Measurements from ENCODE around the gene ATP11A. TPM values are rescaled to one million over a fixed set of nuclear protein-coding genes. Genes with fewer than 3 reads are reported as not detected.
"Not testable (repeated sequence)": the region's sequence is repeated elsewhere in the genome, so short reads cannot be mapped to it uniquely, and the experiment has no call there.

Gene ATP11A
- total RNA-seq, 2 experiments from 2014 or later, result 42.1 to 50.7 TPM

- ATAC-seq (no peak), DNase-seq (no peak)
- no peak overlapping the region for H3K4me3 Mint-ChIP-seq
- H3K27me3 Mint-ChIP-seq, result no peaks in the 10 kb centered on the region
- intact Hi-C loops (cut with DNase I, micrococcal nuclease), result no loop called here
- H3K4me1 Mint-ChIP-seq, result no peaks in the 10 kb centered on the region
- CTCF ChIA-PET, result interaction anchor here (0.8 to 1.1 kb wide), 2 partner anchors 135 to 227 kb away, joined by 3 to 4 read pairs; no protein-coding TSS in a partner anchor
- POLR2A ChIA-PET, result no interaction called here
- H3K27ac Mint-ChIP-seq, result no peak overlapping the region
- peaks cover 39% of the 10 kb centered on the region for H3K36me3 Mint-ChIP-seq (ENCODE audit: low read depth)
- H3K9me3 Mint-ChIP-seq (ENCODE audit: low read depth), result no peaks in the 10 kb centered on the region
These were observed 177.5 kb downstream of the ATP11A start for GRCh38 chr13:112867301-112867711.

DNA sequence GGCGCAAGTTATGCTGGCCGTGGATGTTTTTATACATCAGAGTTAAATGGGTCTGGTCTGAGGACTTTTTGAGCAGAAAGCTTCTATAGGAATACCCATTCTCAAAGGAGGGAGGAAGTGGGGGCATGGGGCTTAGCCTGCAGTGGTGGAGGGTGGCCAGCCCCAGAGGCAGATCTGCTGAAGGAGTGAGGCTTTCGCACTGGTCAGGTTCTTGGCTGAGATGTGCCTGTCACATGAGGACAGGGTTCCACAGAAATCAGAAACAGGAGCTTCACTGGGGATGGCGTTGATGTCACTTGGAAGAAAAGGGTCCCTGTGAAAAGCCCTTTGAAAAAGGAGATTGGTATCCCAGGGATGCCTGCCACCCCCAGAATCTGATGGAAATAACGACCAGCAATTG is 178.5 kb downstream of the ATP11A start:
- Mint-ChIP-seq H3K4me3 (no peak overlapping the region), H3K9me3 (ENCODE audit: low read depth) (no peaks in the 10 kb centered on the region), H3K36me3 (ENCODE audit: low read depth) (peaks cover 38% of the 10 kb centered on the region), H3K27ac (no peak overlapping the region), H3K4me1 (peaks cover 8% of the 10 kb centered on the region), H3K27me3 (no peaks in the 10 kb centered on the region)
- CTCF ChIA-PET, result no interaction called here
- POLR2A ChIA-PET, result no interaction called here
- intact Hi-C loops (cut with DNase I, micrococcal nuclease), result no loop called here
- ATAC-seq, result no peak
- no peak for DNase-seq

DNA sequence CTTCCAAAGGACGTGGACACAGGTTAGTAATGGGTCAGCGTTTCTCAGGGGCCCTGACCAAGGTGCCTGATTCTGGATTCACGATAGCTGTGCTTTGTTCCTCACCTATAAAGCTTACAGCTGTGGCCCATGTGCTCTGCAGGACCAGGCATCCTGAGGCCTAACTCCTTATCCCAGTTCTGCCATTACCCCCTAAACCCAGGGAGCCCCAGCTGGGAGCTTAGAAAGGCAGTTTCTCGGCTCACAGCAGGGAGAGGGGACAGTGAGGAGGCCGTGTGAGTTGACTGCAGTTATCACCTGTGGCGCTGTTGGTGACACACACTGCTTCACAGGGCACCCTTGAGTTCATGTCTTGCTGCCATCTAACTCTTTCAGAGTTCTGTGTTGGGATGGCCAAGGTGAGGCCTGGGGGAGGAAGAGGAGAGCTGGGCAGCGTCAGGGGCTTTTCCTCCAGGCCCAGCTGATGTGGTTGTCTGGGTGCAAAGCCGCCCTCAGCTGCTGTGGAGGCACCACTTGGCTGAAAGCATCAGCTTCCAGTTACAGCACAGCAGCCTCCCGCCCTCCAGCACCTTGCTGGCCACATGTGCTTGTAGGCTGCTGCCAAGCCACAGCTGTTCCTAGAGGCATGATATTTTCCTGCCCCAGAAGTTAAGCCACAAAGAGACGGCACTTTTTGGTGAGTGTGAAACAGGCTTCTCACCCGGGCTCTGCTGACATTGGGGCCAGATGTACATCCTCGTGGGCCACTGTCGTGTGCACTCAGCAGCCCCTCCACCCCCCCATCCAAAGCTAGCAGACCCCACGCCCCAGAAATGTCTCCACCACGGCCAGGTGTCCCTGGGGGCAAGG is 179.6 kb downstream of the ATP11A start:
- H3K36me3 Mint-ChIP-seq (ENCODE audit: low read depth), result peaks cover 44% of the 10 kb centered on the region
- H3K4me3 Mint-ChIP-seq, result no peak overlapping the region
- CTCF ChIA-PET, result interaction anchor here (0.6 kb wide), 2 partner anchors 26 to 694 kb away, joined by 3 read pairs; no protein-coding TSS in a partner anchor
- no peaks in the 10 kb centered on the region for H3K27me3 Mint-ChIP-seq
- DNase-seq, result no peak
- H3K4me1 Mint-ChIP-seq, result peaks cover 16% of the 10 kb centered on the region
- intact Hi-C loops (cut with DNase I, micrococcal nuclease), result no loop called here
- ATAC-seq, result no peak
- H3K27ac Mint-ChIP-seq, result no peak overlapping the region
- POLR2A ChIA-PET, result no interaction called here
- H3K9me3 Mint-ChIP-seq (ENCODE audit: low read depth), result no peaks in the 10 kb centered on the region

DNA sequence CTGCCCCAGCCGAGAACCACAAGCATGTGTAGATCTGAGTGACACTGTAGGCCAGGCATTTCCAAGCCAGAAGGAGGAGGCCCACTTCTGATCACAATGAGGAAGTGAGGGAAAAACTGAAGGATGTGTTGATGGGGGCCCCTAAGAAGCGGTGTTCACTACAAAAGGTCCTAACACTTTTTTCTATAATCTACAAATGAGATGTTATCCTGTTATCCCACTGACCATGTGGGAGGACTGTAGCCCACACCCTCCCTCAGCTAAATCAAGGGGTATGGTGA is 180.2 kb downstream of the ATP11A start:
- Mint-ChIP-seq H3K4me1 (peaks cover 16% of the 10 kb centered on the region), H3K36me3 (ENCODE audit: low read depth) (peaks cover 46% of the 10 kb centered on the region), H3K27me3 (no peaks in the 10 kb centered on the region), H3K4me3 (no peak overlapping the region), H3K27ac (no peak overlapping the region), H3K9me3 (ENCODE audit: low read depth) (no peaks in the 10 kb centered on the region)
- DNase-seq (no peak), ATAC-seq (no peak)
- ChIA-PET POLR2A (no interaction called here), CTCF (no interaction called here)
- intact Hi-C loops (cut with DNase I, micrococcal nuclease), result no loop called here

- Mint-ChIP-seq H3K27me3 (no peaks in the 10 kb centered on the region), H3K9me3 (ENCODE audit: low read depth) (no peaks in the 10 kb centered on the region), H3K4me1 (peaks cover 16% of the 10 kb centered on the region), H3K27ac (no peak overlapping the region), H3K4me3 (no peak overlapping the region), H3K36me3 (ENCODE audit: low read depth) (peaks cover 46% of the 10 kb centered on the region)
- no peak for DNase-seq
- no peak for ATAC-seq
- intact Hi-C loops (cut with DNase I, micrococcal nuclease), result no loop called here
- POLR2A ChIA-PET, result no interaction called here
- CTCF ChIA-PET, result interaction anchor here (0.6 to 0.7 kb wide), 2 partner anchors 198 to 260 kb away, joined by 3 to 6 read pairs; no protein-coding TSS in a partner anchor
These were observed 181.0 kb downstream of the ATP11A start for GRCh38 chr13:112870737-112871287.

DNA sequence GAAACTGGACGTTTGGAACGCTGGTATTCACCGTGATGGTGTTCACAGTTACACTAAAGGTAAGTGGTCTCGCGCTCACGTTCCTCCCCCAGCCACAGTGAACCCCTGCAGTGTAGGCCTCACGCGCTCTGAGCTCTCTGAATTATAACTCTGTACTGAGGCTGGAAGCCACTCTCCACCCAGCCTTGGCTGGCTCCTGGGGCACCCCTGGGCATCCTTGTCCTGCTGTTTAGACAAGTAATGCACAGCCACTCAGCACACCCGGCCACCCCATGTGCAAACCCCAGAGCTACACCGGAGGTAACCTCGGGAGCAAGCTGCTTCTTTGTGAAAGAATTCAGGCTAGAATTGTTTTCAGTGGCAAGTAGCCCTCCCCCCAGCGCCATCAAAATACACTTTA is 181.9 kb downstream of the ATP11A start:
- intact Hi-C loops (cut with DNase I, micrococcal nuclease), result no loop called here
- ChIA-PET CTCF (interaction anchor here (0.5 kb wide), 1 partner anchor 156 kb away, joined by 3 read pairs; no protein-coding TSS in a partner anchor), POLR2A (no interaction called here)
- DNase-seq (no peak), ATAC-seq (no peak)
- H3K36me3 Mint-ChIP-seq (ENCODE audit: low read depth), result peaks cover 41% of the 10 kb centered on the region
- peaks cover 16% of the 10 kb centered on the region for H3K4me1 Mint-ChIP-seq
- no peak overlapping the region for H3K4me3 Mint-ChIP-seq
- no peak overlapping the region for H3K27ac Mint-ChIP-seq
- H3K27me3 Mint-ChIP-seq, result no peaks in the 10 kb centered on the region
- no peaks in the 10 kb centered on the region for H3K9me3 Mint-ChIP-seq (ENCODE audit: low read depth)

- CTCF ChIA-PET, result interaction anchor here (1.0 to 2.7 kb wide), 4 partner anchors 135 to 307 kb away, joined by 3 to 20 read pairs (median 3); no protein-coding TSS in a partner anchor
- intact Hi-C loops (cut with DNase I, micrococcal nuclease); H3K27me3 Mint-ChIP-seq; H3K9me3 Mint-ChIP-seq (ENCODE audit: low read depth); POLR2A ChIA-PET: not testable (repeated sequence)
- H3K36me3 Mint-ChIP-seq (ENCODE audit: low read depth), result peaks cover 36% of the 10 kb centered on the region
- DNase-seq (peak; percentile 73), ATAC-seq (peak; percentile 76)
- peak overlapping the region; percentile 91 for H3K27ac Mint-ChIP-seq
- peaks cover 16% of the 10 kb centered on the region for H3K4me1 Mint-ChIP-seq
- peak overlapping the region; percentile 46 for H3K4me3 Mint-ChIP-seq
These were observed 183.1 kb downstream of the ATP11A start for GRCh38 chr13:112872657-112873631.

DNA sequence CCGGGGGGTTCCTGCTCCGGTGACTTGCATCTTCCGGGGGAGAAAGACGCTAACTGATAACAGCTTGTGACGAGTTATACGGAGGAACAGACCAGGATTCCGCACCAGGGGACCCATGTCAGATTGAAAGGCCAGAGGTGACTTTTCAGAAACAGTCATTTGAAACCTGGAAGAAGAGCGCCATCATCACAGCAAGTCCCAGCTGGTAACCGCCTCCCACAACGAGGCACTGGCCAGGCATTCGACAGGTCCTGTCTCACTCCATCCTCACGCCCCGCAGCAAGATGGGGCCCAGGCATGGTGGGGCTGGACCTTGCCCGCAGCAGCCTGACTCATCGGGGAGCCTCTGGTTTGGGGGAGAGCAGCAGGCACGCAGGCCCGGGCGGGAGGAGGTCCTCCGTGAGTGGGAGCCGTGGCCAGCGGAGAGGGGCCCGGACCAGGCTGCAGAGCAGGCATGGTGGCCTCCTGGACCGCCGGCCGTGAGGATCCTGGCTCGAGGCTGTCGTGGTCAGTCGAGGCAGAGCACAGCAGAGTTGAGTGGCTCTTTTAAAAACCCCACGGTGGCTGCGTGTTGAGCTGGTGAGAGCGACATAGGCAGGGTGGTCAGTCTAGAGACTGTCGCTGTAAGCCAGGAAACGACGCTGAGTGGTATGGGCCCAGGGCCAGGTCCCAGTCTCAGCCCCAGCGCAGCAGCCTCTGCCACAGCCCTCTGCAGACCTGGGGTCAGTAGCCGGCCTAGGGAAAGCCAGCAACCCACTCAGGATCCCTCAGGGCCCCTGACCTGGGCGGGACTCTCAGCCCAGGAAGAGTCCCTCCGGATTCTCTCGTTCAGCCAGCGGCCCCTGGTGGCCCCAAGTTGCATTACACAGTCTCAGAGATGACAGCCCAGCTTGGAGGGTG is 184.3 kb downstream of the ATP11A start:
- Mint-ChIP-seq H3K4me1 (peaks cover 16% of the 10 kb centered on the region), H3K36me3 (ENCODE audit: low read depth) (peaks cover 36% of the 10 kb centered on the region), H3K4me3 (peak overlapping the region; percentile 46), H3K27ac (peak overlapping the region; percentile 91), H3K27me3 (no peaks in the 10 kb centered on the region), H3K9me3 (ENCODE audit: low read depth) (no peaks in the 10 kb centered on the region)
- intact Hi-C loops (cut with DNase I, micrococcal nuclease), result loop anchor here (1.0 to 2.0 kb wide), 3 partner anchors 183 to 257 kb away; partner anchors contain the start of gene ATP11A (in 1 of the 2)
- peak; percentile 89 for DNase-seq
- CTCF ChIA-PET, result interaction anchor here (0.5 to 2.7 kb wide), 17 partner anchors 69 to 614 kb away, joined by 3 to 20 read pairs (median 3); no protein-coding TSS in a partner anchor
- POLR2A ChIA-PET, result no interaction called here
- peak; percentile 75 for ATAC-seq

DNA sequence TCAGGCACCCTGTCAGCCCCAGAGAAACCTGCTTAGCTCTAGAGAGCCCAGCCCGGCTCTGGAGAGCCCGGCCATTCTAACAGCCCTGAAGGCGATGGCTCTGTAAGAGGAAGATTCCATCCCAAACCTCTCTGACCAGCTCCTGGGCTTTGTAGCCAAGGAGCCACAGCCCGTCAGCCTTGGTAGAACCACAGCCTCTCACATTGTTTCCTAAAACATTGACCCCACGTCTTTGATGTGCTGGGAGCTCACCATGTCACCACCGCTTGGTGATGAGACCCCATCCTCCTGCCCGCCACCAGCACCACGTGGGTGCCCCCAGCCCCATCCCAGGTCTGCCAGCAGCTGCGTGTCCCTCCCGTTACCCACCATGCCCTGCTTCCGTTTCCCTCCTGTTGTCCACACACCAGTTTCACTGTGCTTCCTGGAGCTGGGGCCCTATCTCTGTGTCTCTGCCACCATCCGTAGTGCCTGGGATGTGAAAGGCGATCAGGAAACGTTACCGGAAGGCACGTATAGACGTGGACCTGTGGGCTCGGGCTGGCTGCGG is 185.0 kb downstream of the ATP11A start:
- ChIA-PET CTCF (interaction anchor here (0.5 to 2.7 kb wide), 16 partner anchors 62 to 614 kb away, joined by 3 to 20 read pairs (median 3); no protein-coding TSS in a partner anchor), POLR2A (no interaction called here)
- Mint-ChIP-seq H3K27me3 (no peaks in the 10 kb centered on the region), H3K27ac (peak overlapping the region; percentile 5), H3K4me3 (no peak overlapping the region), H3K9me3 (ENCODE audit: low read depth) (no peaks in the 10 kb centered on the region), H3K36me3 (ENCODE audit: low read depth) (peaks cover 37% of the 10 kb centered on the region), H3K4me1 (peaks cover 16% of the 10 kb centered on the region)
- no peak for ATAC-seq
- intact Hi-C loops (cut with DNase I, micrococcal nuclease), result loop anchor here (1.0 to 2.0 kb wide), 3 partner anchors 184 to 258 kb away; partner anchors contain the start of gene ATP11A (in 1 of the 2)
- no peak for DNase-seq

GRCh38 chr13:112875627-112876026 is 185.8 kb downstream of the ATP11A start:
- Mint-ChIP-seq H3K4me1 (peaks cover 16% of the 10 kb centered on the region), H3K4me3 (no peak overlapping the region), H3K9me3 (ENCODE audit: low read depth) (no peaks in the 10 kb centered on the region), H3K27me3 (no peaks in the 10 kb centered on the region), H3K27ac (no peak overlapping the region), H3K36me3 (ENCODE audit: low read depth) (peaks cover 43% of the 10 kb centered on the region)
- intact Hi-C loops (cut with DNase I, micrococcal nuclease), result loop anchor here in 1 of 2 experiments (2.0 kb wide), 1 partner anchor 185 kb away; the partner anchor contains the start of gene ATP11A
- DNase-seq, result no peak
- ChIA-PET POLR2A (no interaction called here), CTCF (interaction anchor here (0.6 to 2.7 kb wide), 3 partner anchors 24 to 235 kb away, joined by 3 to 20 read pairs (median 3); no protein-coding TSS in a partner anchor)
- no peak for ATAC-seq

All from activated CD4-positive, alpha-beta T cell treated with anti-CD3 and anti-CD28 coated beads for 36 hours (primary cell).